Measurements from ENCODE around the gene URB1.

GRCh38 chr21:32331444-32332305, 61.1 kb downstream of the URB1 start:
- TF ChIP-seq CTCF (IDR thresholded peaks at IDR 0.05) (no peak), POLR2A (IDR thresholded peaks at IDR 0.05) (no peak)

Data from Peyer's patch (tissue), 4 donors.